Smooth muscle cell (in vitro differentiated cells): ENCODE data around the gene MAN1A1. TPM values are rescaled to one million over a fixed set of nuclear protein-coding genes. Genes with fewer than 3 reads are reported as not detected.

Experiments
- DNase-seq: peaks from one replicate; lab custom pipeline; 2025; ENCODE audit not compliant: unreplicated experiment; lab: John Stamatoyannopoulos, UW
- H2AFZ ChIP-seq: fragments of 200-600 bp; sonication (generic); 2 replicates; pipeline ENCODE4 v1.6.0; 2016; ENCODE audit warnings: antibody characterized with exemption, low read depth, mild to moderate bottlenecking
- H3F3A ChIP-seq: fragments of 200-600 bp; sonication (generic); 2 replicates; pipeline ENCODE4 v1.6.0; 2017; ENCODE audit warnings: antibody characterized with exemption, low read depth
- H3K27ac ChIP-seq: fragments of 200-600 bp; sonication (generic); 2 replicates; pipeline ENCODE4 v1.5.1; 2016; ENCODE audit warnings: low read depth, mild to moderate bottlenecking
- H3K27me3 ChIP-seq: fragments of 200-600 bp; sonication (generic); 2 replicates; pipeline ENCODE4 v1.6.1; 2016; ENCODE audit warnings: low read depth, mild to moderate bottlenecking
- H3K36me3 ChIP-seq: fragments of 200-600 bp; sonication (generic); 2 replicates; pipeline ENCODE4 v1.5.1; 2016; ENCODE audit warnings: low read depth
- H3K4me1 ChIP-seq: fragments of 200-600 bp; sonication (generic); 2 replicates; pipeline ENCODE4 v1.5.1; 2016; ENCODE audit warnings: low read depth
- H3K4me2 ChIP-seq: fragments of 200-600 bp; sonication (generic); 2 replicates; pipeline ENCODE4 v1.6.0; 2016; ENCODE audit warnings: mild to moderate bottlenecking
- H3K4me3 ChIP-seq: fragments of 200-600 bp; sonication (generic); 2 replicates; pipeline ENCODE4 v1.5.1; 2016; ENCODE audit warnings: mild to moderate bottlenecking
- H3K79me2 ChIP-seq: fragments of 200-600 bp; sonication (generic); 2 replicates; pipeline ENCODE4 v1.6.0; 2016; ENCODE audit warnings: low read depth, mild to moderate bottlenecking
- H3K9ac ChIP-seq: fragments of 200-600 bp; sonication (generic); 2 replicates; pipeline ENCODE4 v1.6.0; 2016; ENCODE audit warnings: low read depth
- H3K9me3 ChIP-seq: fragments of 200-600 bp; sonication (generic); replicated peaks from 2 replicates; pipeline ENCODE4 v1.5.1; 2016; ENCODE audit warnings: low read depth
- H4K20me1 ChIP-seq: fragments of 200-600 bp; sonication (generic); 2 replicates; pipeline ENCODE4 v1.6.0; 2016; ENCODE audit warnings: low read depth
- CTCF ChIP-seq: fragments of 200-600 bp; sonication (generic); IDR thresholded peaks from 2 replicates; pipeline ENCODE4 v1.5.1; 2017; ENCODE audit warnings: borderline replicate concordance, mild to moderate bottlenecking, antibody characterized with exemption; ENCODE audit not compliant: insufficient read depth, poor library complexity, severe bottlenecking
- WGBS: methylation state at CpG from one replicate; pipeline ENCODE4 v1.1.7; 2016; ENCODE audit warnings: low lambda C conversion rate; 5-methylcytosine and 5-hydroxymethylcytosine counted together
- polyA plus RNA-seq: library from polyadenylated mRNA; unstranded; fragments of >200 nt; fragmentation: Nextera tagmentation; extraction: Ambion mirVana; gene quantifications from 2 replicates; pipeline ENCODE4 v1.2.1, GENCODE V29; 2016
- total RNA-seq: library from RNA; depleted of rRNA; stranded (reverse); fragments of >200 nt; gene quantifications from 2 replicates; pipeline ENCODE4 v1.2.3, GENCODE V29; 2014

Gene MAN1A1
- total and polyA plus RNA-seq, 2 experiments from 2014 or later: 57.1 to 127 TPM

DNA sequence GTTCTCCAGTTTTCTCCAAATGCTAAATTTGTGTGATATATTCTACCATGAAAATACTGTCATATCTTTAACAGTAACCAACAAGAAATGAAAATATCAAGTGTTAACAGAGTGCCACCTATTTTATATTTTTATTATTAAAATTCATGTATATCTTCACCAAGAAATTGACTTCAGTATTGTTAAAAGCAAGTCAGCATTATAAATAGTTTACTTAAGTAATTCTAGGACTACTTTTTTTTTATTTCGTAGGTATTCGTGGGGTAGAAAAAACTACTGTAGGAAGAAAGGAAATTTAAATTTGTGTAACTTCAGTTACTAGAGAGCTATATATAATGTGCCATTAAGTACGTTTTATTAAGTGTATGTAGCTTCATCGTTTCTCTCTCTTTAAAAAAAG lies 6.3 kb upstream of the MAN1A1 start:
- H3K9me3 ChIP-seq: no peaks in the 10 kb centered on the region
- no peaks in the 10 kb centered on the region for H4K20me1 ChIP-seq
- no peak overlapping the region for H2AFZ ChIP-seq
- no peak for TF ChIP-seq CTCF
- no peak overlapping the region for H3K4me2 ChIP-seq
- H3K36me3 ChIP-seq: no peaks in the 10 kb centered on the region
- H3K27ac ChIP-seq: no peak overlapping the region
- no peaks in the 10 kb centered on the region for H3K4me1 ChIP-seq
- H3K9ac ChIP-seq: no peak overlapping the region
- WGBS: 95% methylated on average over 4 of the region's 4 CpGs
- no peak for DNase-seq
- H3K4me3 ChIP-seq: no peak overlapping the region
- H3F3A ChIP-seq: peaks cover 3% of the 10 kb centered on the region
- H3K27me3 ChIP-seq: no peaks in the 10 kb centered on the region
- H3K79me2 ChIP-seq: peaks cover 39% of the 10 kb centered on the region

DNA sequence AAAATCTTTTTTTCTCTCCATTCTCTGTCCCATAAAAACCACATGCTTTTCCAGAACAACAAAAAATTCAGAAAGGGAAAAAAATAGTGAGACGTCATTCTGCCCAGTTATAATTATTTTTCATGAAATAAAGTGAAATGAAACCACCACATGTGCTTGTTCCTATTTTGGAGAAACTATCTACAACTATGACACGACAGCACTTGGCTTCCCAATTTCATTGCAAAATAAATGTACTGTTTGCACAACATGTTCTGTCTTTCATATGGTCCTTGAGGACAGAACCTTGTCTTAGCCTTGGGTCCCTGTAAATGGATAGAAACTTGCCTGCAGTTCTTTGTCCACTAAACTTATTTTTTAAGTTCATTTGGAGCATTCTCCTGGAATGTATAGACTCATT lies 5.6 kb upstream of the MAN1A1 start:
- H3K27ac ChIP-seq: no peak overlapping the region
- no peaks in the 10 kb centered on the region for H3K36me3 ChIP-seq
- no peaks in the 10 kb centered on the region for H4K20me1 ChIP-seq
- 86% methylated on average over 2 of the region's 2 CpGs for WGBS
- no peaks in the 10 kb centered on the region for H3K9me3 ChIP-seq
- H3K4me1 ChIP-seq: no peaks in the 10 kb centered on the region
- no peak for DNase-seq
- no peak overlapping the region for H2AFZ ChIP-seq
- TF ChIP-seq CTCF: no peak
- H3K27me3 ChIP-seq: no peaks in the 10 kb centered on the region
- no peaks in the 10 kb centered on the region for H3F3A ChIP-seq
- no peak overlapping the region for H3K4me3 ChIP-seq
- H3K9ac ChIP-seq: no peak overlapping the region
- no peak overlapping the region for H3K4me2 ChIP-seq
- H3K79me2 ChIP-seq: peaks cover 46% of the 10 kb centered on the region

DNA sequence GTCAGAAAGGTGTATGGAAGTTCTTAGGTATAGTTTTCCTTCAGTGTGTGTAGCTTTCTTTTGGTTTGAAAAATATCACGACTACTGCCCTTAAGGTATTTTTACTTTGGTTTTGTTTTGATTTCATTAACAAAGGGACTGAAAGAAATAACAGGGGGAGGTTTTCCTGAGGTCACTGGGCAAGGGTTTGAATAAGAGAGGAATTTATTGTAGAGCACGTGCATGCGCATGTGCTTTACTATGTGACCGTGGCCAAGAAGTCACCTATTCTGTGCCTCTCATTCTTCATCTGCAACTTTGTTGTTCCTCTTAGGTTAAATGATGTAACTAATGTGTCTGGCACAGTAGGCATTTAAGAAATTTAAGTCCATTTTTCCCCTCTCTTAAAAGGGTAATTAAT lies 4.1 kb upstream of the MAN1A1 start:
- WGBS: 73% methylated on average over 4 of the region's 4 CpGs
- no peak overlapping the region for H3K27ac ChIP-seq
- no peaks in the 10 kb centered on the region for H3K9me3 ChIP-seq
- DNase-seq: no peak
- no peak overlapping the region for H3K9ac ChIP-seq
- H3K4me1 ChIP-seq: no peaks in the 10 kb centered on the region
- H3K36me3 ChIP-seq: no peaks in the 10 kb centered on the region
- no peak for TF ChIP-seq CTCF
- no peak overlapping the region for H3K4me3 ChIP-seq
- H3K27me3 ChIP-seq: no peaks in the 10 kb centered on the region
- H3F3A ChIP-seq: no peaks in the 10 kb centered on the region
- no peak overlapping the region for H3K4me2 ChIP-seq
- H4K20me1 ChIP-seq: no peaks in the 10 kb centered on the region
- peaks cover 56% of the 10 kb centered on the region for H3K79me2 ChIP-seq
- no peak overlapping the region for H2AFZ ChIP-seq

GRCh38 chr6:119352001-119352400 lies 2.4 kb upstream of the MAN1A1 start:
- H4K20me1 ChIP-seq: peaks cover 13% of the 10 kb centered on the region
- DNase-seq: no peak
- TF ChIP-seq CTCF: no peak
- H3K36me3 ChIP-seq: no peaks in the 10 kb centered on the region
- no peaks in the 10 kb centered on the region for H3F3A ChIP-seq
- no peak overlapping the region for H2AFZ ChIP-seq
- no peak overlapping the region for H3K9ac ChIP-seq
- H3K4me2 ChIP-seq: peak overlapping the region; percentile 92
- no peaks in the 10 kb centered on the region for H3K9me3 ChIP-seq
- no peak overlapping the region for H3K4me3 ChIP-seq
- WGBS: 91% methylated on average over 1 of the region's 1 CpG
- H3K79me2 ChIP-seq: peaks cover 72% of the 10 kb centered on the region
- no peak overlapping the region for H3K27ac ChIP-seq
- H3K27me3 ChIP-seq: no peaks in the 10 kb centered on the region
- H3K4me1 ChIP-seq: no peaks in the 10 kb centered on the region
